ENCODE results near the gene MOG.

DNA sequence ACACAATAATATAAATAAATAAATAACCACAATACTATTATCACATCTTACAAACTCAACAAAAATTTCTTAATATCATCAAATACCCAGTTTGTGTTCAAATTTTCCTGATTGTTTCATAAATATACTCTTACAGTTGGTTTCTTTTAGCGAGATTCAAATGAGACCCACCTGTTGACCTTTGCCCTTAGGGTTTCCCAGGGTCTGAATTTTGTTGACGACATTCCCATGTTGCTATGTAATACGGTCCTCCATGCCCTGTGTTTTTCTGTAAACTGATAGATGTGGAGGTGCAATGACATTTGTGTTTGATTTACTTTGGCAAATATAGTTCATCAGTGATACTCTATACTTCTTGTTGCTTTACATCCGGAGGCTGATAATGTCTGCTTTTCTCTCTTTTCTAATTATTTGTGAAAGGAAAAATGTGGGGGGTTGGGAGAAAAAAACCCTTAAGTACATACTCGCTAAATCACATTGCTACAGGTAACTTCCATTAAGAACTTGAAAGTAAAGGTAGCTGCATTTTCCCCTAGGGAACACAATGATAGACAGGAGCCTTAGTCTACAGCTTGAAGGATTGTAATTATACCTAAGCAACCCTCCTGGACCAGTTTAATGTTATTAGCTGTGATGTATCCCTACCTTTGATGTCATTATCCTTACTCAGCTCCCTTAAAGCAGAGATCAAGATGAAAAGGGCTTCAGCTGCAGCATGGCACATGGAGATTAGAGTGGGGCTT, 6.6 kb downstream of the MOG start:
- TF ChIP-seq CTCF (conservative IDR thresholded peaks at IDR 0.05; ENCODE audit: low read length) (no peak), EZH2phosphoT487 (IDR thresholded peaks at IDR 0.05; ENCODE audit: borderline replicate concordance, low read depth, low read length) (no peak)

Data from OCI-LY7 (cell line).